GM12872 (cell line): Measurements from ENCODE around the gene HMX1.

Experiments
- TF ChIP-seq, protein P1 (sequence below): IDR thresholded peaks from 3 replicates; pipeline ENCODE4 v1.5.1; 2011; ENCODE audit warnings: low read depth, mild to moderate bottlenecking, low read length, moderate library complexity; ENCODE audit not compliant: insufficient read depth

The HMX1 gene

DNA sequence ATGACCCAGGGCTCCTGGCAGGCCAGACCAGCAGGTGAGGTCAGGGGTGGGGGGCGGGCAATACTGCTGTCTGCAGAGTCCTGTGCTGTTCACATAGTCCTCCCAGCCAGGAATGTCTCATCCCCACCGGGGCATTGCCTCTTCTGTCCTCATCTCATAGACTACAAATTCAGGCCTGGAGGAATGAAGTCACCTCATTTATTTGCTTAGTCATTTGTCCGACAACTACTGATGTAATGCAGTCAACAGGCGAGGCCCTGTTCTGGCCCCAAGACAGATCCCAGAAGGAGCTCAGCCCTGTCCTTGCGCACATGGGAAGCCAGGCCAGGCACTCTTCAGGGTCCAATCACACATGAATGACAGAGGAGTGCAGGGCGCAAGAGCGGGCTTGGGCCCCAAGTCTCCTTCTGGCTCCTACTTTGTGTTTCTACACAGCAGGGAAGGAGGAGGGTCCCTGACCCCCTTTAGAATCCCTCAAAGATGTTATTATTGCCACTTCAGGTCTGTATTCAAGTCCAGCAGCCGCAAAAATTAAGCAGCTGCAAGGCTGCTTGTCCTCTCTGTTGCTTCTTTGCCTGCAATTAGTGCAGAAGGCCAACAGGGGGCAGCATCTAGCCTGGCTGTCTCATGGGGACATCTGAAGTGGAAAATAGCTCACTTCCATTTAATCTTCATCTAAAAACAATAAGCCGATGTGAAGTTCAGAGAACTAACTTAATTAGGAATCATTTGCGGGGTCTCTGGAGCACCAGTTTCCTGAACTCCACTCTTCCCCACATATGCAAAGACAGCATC is 15.2 kb upstream of the HMX1 start:
- TF ChIP-seq, protein P1, sequence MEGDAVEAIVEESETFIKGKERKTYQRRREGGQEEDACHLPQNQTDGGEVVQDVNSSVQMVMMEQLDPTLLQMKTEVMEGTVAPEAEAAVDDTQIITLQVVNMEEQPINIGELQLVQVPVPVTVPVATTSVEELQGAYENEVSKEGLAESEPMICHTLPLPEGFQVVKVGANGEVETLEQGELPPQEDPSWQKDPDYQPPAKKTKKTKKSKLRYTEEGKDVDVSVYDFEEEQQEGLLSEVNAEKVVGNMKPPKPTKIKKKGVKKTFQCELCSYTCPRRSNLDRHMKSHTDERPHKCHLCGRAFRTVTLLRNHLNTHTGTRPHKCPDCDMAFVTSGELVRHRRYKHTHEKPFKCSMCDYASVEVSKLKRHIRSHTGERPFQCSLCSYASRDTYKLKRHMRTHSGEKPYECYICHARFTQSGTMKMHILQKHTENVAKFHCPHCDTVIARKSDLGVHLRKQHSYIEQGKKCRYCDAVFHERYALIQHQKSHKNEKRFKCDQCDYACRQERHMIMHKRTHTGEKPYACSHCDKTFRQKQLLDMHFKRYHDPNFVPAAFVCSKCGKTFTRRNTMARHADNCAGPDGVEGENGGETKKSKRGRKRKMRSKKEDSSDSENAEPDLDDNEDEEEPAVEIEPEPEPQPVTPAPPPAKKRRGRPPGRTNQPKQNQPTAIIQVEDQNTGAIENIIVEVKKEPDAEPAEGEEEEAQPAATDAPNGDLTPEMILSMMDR = peak; percentile 47; the same call in 2 of the 3 replicates

DNA sequence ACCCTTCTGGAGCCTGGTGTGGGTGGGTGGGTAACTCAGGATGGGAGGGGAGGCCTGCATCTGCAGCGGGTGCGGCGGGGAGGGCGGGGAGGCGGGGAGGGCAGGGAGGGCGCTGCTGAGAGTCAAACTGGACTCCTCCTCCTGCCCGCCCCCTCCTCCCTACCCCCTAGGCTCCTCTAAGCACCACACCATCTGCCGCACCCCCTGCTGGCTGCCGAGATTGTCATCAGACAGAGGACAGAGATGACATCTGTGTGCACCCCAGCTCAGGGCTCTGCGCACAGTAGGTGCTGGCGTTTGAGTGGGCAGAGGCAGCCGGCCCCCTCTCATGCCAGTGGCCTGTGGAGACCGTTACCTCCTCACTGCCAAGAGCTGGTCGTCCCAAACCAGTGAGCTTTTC is 10.6 kb upstream of the HMX1 start:
- TF ChIP-seq, protein P1 = 0 out of 3 replicates have a peak, but pooled peaks have one; percentile 2

DNA sequence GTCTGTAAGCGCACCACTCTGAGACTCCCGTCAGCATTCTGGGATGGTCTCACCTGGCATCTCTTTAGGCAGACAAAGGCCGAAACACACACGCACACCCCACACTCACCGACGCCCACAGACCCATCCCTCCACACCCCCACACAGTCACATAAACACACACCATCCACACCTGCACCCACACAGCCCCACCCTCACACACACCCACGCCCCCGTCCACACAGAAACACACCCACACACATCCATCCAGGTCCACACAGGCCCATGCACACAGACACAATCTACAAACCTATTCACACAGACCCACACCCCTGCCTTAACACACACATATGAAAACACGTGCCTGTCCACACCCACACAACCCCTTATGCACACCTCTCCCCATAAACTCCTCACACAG is 9.2 kb upstream of the HMX1 start:
- TF ChIP-seq, protein P1 = no peak

DNA sequence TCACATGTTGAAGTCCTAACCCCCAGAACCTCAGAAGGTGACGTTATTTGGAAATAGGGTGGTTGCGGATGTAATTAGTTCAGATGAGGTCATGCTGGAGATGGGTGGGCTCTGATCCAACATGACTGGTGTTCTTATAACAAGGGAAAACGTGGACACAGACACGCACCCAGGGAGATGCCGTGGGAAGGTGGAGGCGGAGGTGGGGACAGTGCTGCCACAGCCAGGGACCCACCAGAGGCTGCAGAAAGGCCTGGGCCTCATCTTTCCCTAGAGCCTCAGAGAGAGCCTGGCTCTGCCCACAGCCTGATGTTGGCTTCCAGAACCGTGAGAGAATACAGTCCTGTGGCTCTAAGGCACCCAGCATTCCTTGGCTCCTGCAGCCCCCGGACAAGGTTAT is 7.9 kb upstream of the HMX1 start:
- TF ChIP-seq, protein P1 = no peak

DNA sequence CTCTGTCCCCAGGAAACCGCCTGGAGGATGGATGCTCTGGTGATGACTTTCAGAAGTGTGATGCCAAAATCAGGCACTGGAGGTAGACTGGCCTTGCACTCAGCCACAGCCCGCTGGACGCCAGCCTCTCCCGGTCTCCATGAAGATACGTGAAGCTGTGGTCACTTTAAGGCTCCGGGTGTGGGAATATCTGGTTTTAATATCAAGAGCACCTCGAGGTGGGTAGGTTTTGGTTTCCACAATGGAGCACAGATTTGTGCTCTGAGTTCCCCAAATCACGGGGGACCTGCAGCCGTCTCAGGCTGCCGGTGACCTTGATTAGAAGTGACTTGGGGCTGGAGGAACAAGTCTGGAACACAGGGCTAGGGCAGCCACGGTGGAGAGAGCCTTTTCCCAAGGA is 6.8 kb upstream of the HMX1 start:
- TF ChIP-seq, protein P1 = no peak

DNA sequence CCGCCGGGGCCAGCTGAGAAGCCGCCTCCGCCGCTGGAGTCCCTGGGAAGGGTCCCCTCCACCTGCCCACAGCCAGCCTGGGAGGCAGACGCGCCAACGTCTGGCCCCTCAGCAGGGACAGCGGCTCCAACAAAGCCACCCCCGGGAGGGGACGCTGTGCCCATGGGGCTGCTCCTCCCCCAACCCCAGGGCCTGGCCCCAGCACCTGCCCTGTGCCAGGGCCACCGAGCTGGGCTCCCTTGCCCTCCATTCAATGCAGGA is 6.1 kb upstream of the HMX1 start:
- TF ChIP-seq, protein P1 = no peak

DNA sequence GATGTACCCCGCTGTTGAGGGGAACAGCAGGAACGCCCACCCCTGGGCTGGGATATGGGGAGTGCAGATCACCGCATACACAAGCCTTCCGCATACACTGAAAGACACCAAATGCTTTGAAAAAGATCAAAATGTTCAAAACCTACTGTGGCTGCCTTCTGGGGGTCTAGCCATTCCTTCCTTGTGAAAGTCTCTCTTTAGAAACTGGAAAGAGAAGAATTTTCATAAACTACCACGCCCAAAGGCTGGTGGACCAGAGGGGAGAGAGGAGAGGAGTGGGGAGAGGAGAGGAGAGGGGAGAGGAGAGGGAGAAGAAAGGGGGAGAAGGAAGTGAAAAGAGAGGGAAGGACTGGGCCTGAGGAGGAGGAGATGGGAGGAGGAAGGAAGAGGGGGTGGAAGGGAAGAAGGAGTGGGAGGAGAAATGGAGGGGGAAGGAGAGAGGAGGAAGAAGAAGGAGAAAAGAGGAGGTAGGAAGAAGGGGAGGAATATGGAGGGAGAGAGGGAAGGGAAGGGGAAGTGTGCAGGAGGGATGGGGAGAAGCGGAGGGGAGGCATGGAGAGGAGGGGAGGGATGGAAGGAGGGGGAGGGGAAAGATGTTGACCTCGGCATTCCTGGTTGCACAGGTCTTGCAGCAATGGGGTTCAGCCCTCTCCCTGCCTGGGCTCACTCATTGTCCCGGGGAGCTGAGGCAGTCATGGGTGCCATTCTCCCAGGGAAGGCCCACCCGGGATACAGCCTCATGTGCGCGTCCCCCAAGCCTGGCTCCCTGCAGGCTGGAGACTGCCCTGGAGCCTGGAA is 5.5 kb upstream of the HMX1 start:
- TF ChIP-seq, protein P1 = no peak
